HCT116 (cell line): ENCODE measurements around the gene WNT9B. TPM values are rescaled to one million over a fixed set of nuclear protein-coding genes. Genes with fewer than 3 reads are reported as not detected.

ENCODE experiments used
- ATAC-seq: fragments of 200-7000 bp; cut with Tn5 transposase; 2 replicates; pipeline ENCODE4 v1.9.1; 2020; ENCODE audit warnings: mild to moderate bottlenecking, moderate library complexity
- BruUV-seq: library from RNA; stranded (reverse); fragments of 400-500 nt; replicated peaks from 2 replicates; lab custom pipeline; 2021; lab: Mats Ljungman, UMichigan
- CTCF ChIA-PET: fragments of 300-600 bp; sonication (Branson Sonifier 250); formaldehyde crosslinking; loops from one replicate; lab custom pipeline; 2021; ENCODE audit warnings: antibody characterized with exemption; lab: Charles Lee
- POLR2A ChIA-PET: fragments of 300-600, 350-600 bp; sonication (Branson Sonifier 250); formaldehyde crosslinking; loops from one replicate; lab custom pipeline; 2021; ENCODE audit warnings: antibody characterized with exemption; lab: Charles Lee
- RAD21 ChIA-PET, 2 experiments: fragments of 300-600 bp; sonication (Branson Sonifier 250); formaldehyde crosslinking; loops; one replicate each; lab custom pipeline; 2023; ENCODE audit warnings: low total read pairs in 2 of 2; ENCODE audit not compliant: uncharacterized antibody in 2 of 2, unreplicated experiment in 2 of 2, low non-redundant PET in 1 of 2; lab: Charles Lee
- DNase-seq: peaks from one replicate; pipeline ENCODE4 v3.0.0-alpha.2; 2010; ENCODE audit warnings: low read depth, low spot score
- H2AFZ ChIP-seq: fragments of 200-600 bp; shearing (Covaris generic), sonication (generic); 2 replicates; pipeline ENCODE4 v1.6.1; 2017; ENCODE audit warnings: low read depth, mixed run types, mixed read lengths, antibody characterized with exemption, low read length; ENCODE audit not compliant: poor library complexity, severe bottlenecking
- H3K27ac ChIP-seq: 2 replicates; pipeline ENCODE4 v1.5.1; 2012; ENCODE audit warnings: low read depth, low read length
- H3K27me3 ChIP-seq: fragments of 200-600 bp; sonication (generic); 2 replicates; pipeline ENCODE4 v1.6.1; 2016; ENCODE audit warnings: mixed run types, low read length, mixed read lengths; ENCODE audit not compliant: insufficient read depth
- H3K36me3 ChIP-seq, 2 experiments: fragments of 200-500 bp in 1 of 2; fragments of 200-600 bp in 1 of 2; sonication (Bioruptor generic) in 1 of 2; sonication (generic) in 1 of 2; 2 replicates each; pipeline versions ENCODE4 v1.5.1 to v1.6.1; 2014 to 2016; ENCODE audit warnings: low read length in 2 of 2, inconsistent platforms in 1 of 2, mixed read lengths in 1 of 2, mixed run types in 1 of 2; ENCODE audit not compliant: insufficient read depth in 2 of 2, control insufficient read depth in 1 of 2
- H3K4me1 ChIP-seq, 2 experiments: fragments of 200-600 bp in 1 of 2; sonication (generic) in 1 of 2; 2 replicates each; pipeline versions ENCODE4 v1.5.1 to v1.6.1; 2012 to 2017; ENCODE audit warnings: low read length in 2 of 2, inconsistent platforms in 1 of 2, mild to moderate bottlenecking in 1 of 2, mixed read lengths in 1 of 2, mixed run types in 1 of 2, moderate library complexity in 1 of 2; ENCODE audit not compliant: insufficient read depth in 2 of 2, control insufficient read depth in 1 of 2
- H3K4me2 ChIP-seq: fragments of 200-600 bp; sonication (generic); 2 replicates; pipeline ENCODE4 v1.6.1; 2017; ENCODE audit warnings: mixed run types, low read length, mixed read lengths
- H3K4me3 ChIP-seq, 2 experiments: fragments of 200-600 bp in 1 of 2; sonication (generic) in 1 of 2; replicated peaks in 1 of 2; 2 replicates each; pipeline ENCODE4 v1.5.1; 2011 to 2016; ENCODE audit warnings: low read length in 2 of 2, control low read depth in 1 of 2, low read depth in 1 of 2, mild to moderate bottlenecking in 1 of 2, mixed read lengths in 1 of 2, mixed run types in 1 of 2
- H3K79me2 ChIP-seq: fragments of 200-600 bp; sonication (generic); 2 replicates; pipeline ENCODE4 v1.6.1; 2017; ENCODE audit warnings: mild to moderate bottlenecking, mixed run types, low read length, moderate library complexity, mixed read lengths; ENCODE audit not compliant: insufficient read depth
- H3K9ac ChIP-seq: fragments of 200-600 bp; sonication (generic); 2 replicates; pipeline ENCODE4 v1.6.1; 2016; ENCODE audit warnings: low read length, mixed read lengths
- H3K9me2 ChIP-seq: fragments of 200-600 bp; sonication (generic), shearing (Covaris generic); 2 replicates; pipeline ENCODE4 v1.6.1; 2017; ENCODE audit warnings: mixed run types, mild to moderate bottlenecking, moderate library complexity; ENCODE audit not compliant: insufficient read depth
- H3K9me3 ChIP-seq, 2 experiments: fragments of 200-500 bp in 1 of 2; fragments of 200-600 bp in 1 of 2; sonication (Bioruptor generic) in 1 of 2; sonication (generic) in 1 of 2; 2 replicates each; pipeline ENCODE4 v1.6.1; 2014 to 2017; ENCODE audit warnings: low read length in 2 of 2, mixed read lengths in 2 of 2, inconsistent platforms in 1 of 2, low read depth in 1 of 2, mild to moderate bottlenecking in 1 of 2, mixed run types in 1 of 2, moderate library complexity in 1 of 2; ENCODE audit not compliant: control insufficient read depth in 1 of 2, insufficient read depth in 1 of 2
- H4K20me1 ChIP-seq: fragments of 200-600 bp; sonication (generic), shearing (Covaris generic); 2 replicates; pipeline ENCODE4 v1.6.1; 2017; ENCODE audit warnings: mixed run types, mild to moderate bottlenecking, moderate library complexity; ENCODE audit not compliant: insufficient read depth
- CBX3 ChIP-seq: IDR thresholded peaks from 2 replicates; pipeline ENCODE4 v1.6.1; 2012; ENCODE audit warnings: low read depth
- CEBPB ChIP-seq: IDR thresholded peaks from 2 replicates; pipeline ENCODE4 v1.6.1; 2012; ENCODE audit warnings: low read depth
- CTCF ChIP-seq, 3 experiments: fragments of 200-600 bp in 1 of 3; sonication (generic) in 1 of 3; IDR thresholded peaks in 2 of 3; conservative IDR thresholded peaks in 1 of 3; 2 replicates each; pipeline ENCODE4 v1.5.1; 2012 to 2017; ENCODE audit warnings: low read depth in 2 of 3, low read length in 2 of 3, antibody characterized with exemption in 1 of 3, borderline replicate concordance in 1 of 3, control low read depth in 1 of 3, mild to moderate bottlenecking in 1 of 3, mixed read lengths in 1 of 3, mixed run types in 1 of 3, moderate library complexity in 1 of 3; ENCODE audit not compliant: insufficient read depth in 1 of 3
- EGR1 ChIP-seq: IDR thresholded peaks from 2 replicates; pipeline ENCODE4 v1.6.1; 2012; ENCODE audit warnings: low read depth
- EZH2 ChIP-seq: fragments of 200-600 bp; sonication (generic); IDR thresholded peaks from 2 replicates; pipeline ENCODE4 v1.6.1; 2017; ENCODE audit warnings: antibody characterized with exemption, mixed run types
- EZH2phosphoT487 ChIP-seq: fragments of 200-600 bp; IDR thresholded peaks from 2 replicates; pipeline ENCODE4 v1.6.1; 2018; ENCODE audit warnings: antibody characterized with exemption, borderline replicate concordance
- POLR2A ChIP-seq: IDR thresholded peaks from 2 replicates; pipeline ENCODE4 v1.7.0; 2011; ENCODE audit warnings: borderline replicate concordance; ENCODE audit not compliant: insufficient read depth, insufficient read length; ENCODE audit errors: extremely low read depth
- SIN3A ChIP-seq: IDR thresholded peaks from 2 replicates; pipeline ENCODE4 v1.6.1; 2012; ENCODE audit warnings: low read depth
- SRF ChIP-seq: IDR thresholded peaks from 2 replicates; pipeline ENCODE4 v1.6.1; 2012; ENCODE audit warnings: low read depth
- TCF7L2 ChIP-seq: IDR thresholded peaks from 2 replicates; pipeline ENCODE4 v1.7.0; 2011; ENCODE audit warnings: borderline replicate concordance, inconsistent platforms; ENCODE audit not compliant: insufficient read depth, insufficient read length; ENCODE audit errors: extremely low read depth
- intact Hi-C: fragments of 100-400 bp; cut with micrococcal nuclease; formaldehyde crosslinking; loops from 2 replicates; pipeline ENCODE4 v1.10.0; 2022
- total RNA-seq: library from RNA; stranded (reverse); gene quantifications from one replicate; pipeline ENCODE4 v1.2.1, GENCODE V29; 2021; ENCODE audit not compliant: unreplicated experiment

Gene WNT9B
- total RNA-seq, 1 experiment from 2014 or later = not detected

GRCh38 chr17:46847204-46848191 is 3.9 kb upstream of the WNT9B start:
- Histone ChIP-seq H3K79me2 (no peaks in the 10 kb centered on the region), H2AFZ (no peak overlapping the region), H3K9me3 (peaks cover 0 to 11% of the 10 kb centered on the region in 2 experiments; a peak in 1 of 4 replicates), H3K4me3 (no peak overlapping the region), H3K27me3 (no peaks in the 10 kb centered on the region), H3K36me3 (no peaks in the 10 kb centered on the region), H3K9me2 (no peaks in the 10 kb centered on the region), H3K9ac (no peak overlapping the region), H3K4me2 (no peak overlapping the region), H3K27ac (no peak overlapping the region), H3K4me1 (no peaks in the 10 kb centered on the region), H4K20me1 (no peaks in the 10 kb centered on the region)
- intact Hi-C loops = no loop called here
- ChIA-PET RAD21 (no interaction called here), CTCF (no interaction called here), POLR2A (no interaction called here)
- TF ChIP-seq EZH2phosphoT487 = no peak
- no peak for TF ChIP-seq CBX3
- no peak for TF ChIP-seq TCF7L2
- no peak for TF ChIP-seq SRF
- no peak for TF ChIP-seq CTCF (IDR thresholded peaks at IDR 0.05 in 2 of 3, conservative IDR thresholded peaks at IDR 0.05 in 1 of 3; ENCODE audit: borderline replicate concordance in 1 of 3, insufficient read depth in 1 of 3, low read depth in 2 of 3, low read length in 2 of 3)
- no peak for TF ChIP-seq POLR2A
- no peak for TF ChIP-seq EZH2
- no peak for TF ChIP-seq CEBPB
- no peak for TF ChIP-seq EGR1
- TF ChIP-seq SIN3A = no peak
- ATAC-seq = no peak
- BruUV-seq = no TSS peak
- DNase-seq = no peak
